ENCODE measurements around the gene EEPD1. TPM values are rescaled to one million over a fixed set of nuclear protein-coding genes. Genes with fewer than 3 reads are reported as not detected.
A peak's percentile ranks its signal among the peaks of the same experiment; 100 is the strongest.

EEPD1 gene
- total RNA-seq, 1 donor from 2014 or later, result 9.9 TPM

- peak; percentile 71 for ATAC-seq
- no peak for DNase-seq
- no peaks in the 10 kb centered on the region for H3K27me3 ChIP-seq
- no peak for TF ChIP-seq CTCF (IDR thresholded peaks at IDR 0.05)
- no peaks in the 10 kb centered on the region for H3K36me3 ChIP-seq
- intact Hi-C loops (cut with DNase I), result no loop called here
- no peaks in the 10 kb centered on the region for H3K9me3 ChIP-seq
- no peak overlapping the region for H3K4me3 ChIP-seq
- peaks cover 13% of the 10 kb centered on the region for H3K4me1 ChIP-seq
- no peak overlapping the region for H3K27ac ChIP-seq
These were observed 39.2 kb downstream of the EEPD1 start for GRCh38 chr7:36192053-36192824.

GRCh38 chr7:36192877-36193276 lies 39.8 kb downstream of the EEPD1 start:
- DNase-seq, result no peak
- no peak for TF ChIP-seq CTCF (IDR thresholded peaks at IDR 0.05)
- ATAC-seq, result no peak
- H3K4me1 ChIP-seq, result peaks cover 13% of the 10 kb centered on the region
- H3K27me3 ChIP-seq, result no peaks in the 10 kb centered on the region
- H3K9me3 ChIP-seq, result no peaks in the 10 kb centered on the region
- no peak overlapping the region for H3K27ac ChIP-seq
- H3K36me3 ChIP-seq, result no peaks in the 10 kb centered on the region
- intact Hi-C loops (cut with DNase I), result no loop called here
- H3K4me3 ChIP-seq, result no peak overlapping the region

GRCh38 chr7:36198854-36199266 lies 45.8 kb downstream of the EEPD1 start:
- Histone ChIP-seq H3K36me3 (no peaks in the 10 kb centered on the region), H3K27ac (no peak overlapping the region), H3K27me3 (no peaks in the 10 kb centered on the region), H3K9me3 (no peaks in the 10 kb centered on the region), H3K4me1 (peaks cover 16% of the 10 kb centered on the region), H3K4me3 (no peak overlapping the region)
- ATAC-seq, result peak; percentile 33
- TF ChIP-seq CTCF (IDR thresholded peaks at IDR 0.05), result no peak
- intact Hi-C loops (cut with DNase I), result no loop called here
- DNase-seq, result no peak

- Histone ChIP-seq H3K9me3 (no peaks in the 10 kb centered on the region), H3K27ac (no peak overlapping the region), H3K4me3 (no peak overlapping the region), H3K27me3 (no peaks in the 10 kb centered on the region), H3K36me3 (no peaks in the 10 kb centered on the region), H3K4me1 (peaks cover 16% of the 10 kb centered on the region)
- intact Hi-C loops (cut with DNase I), result no loop called here
- ATAC-seq (no peak), DNase-seq (no peak)
- TF ChIP-seq CTCF (IDR thresholded peaks at IDR 0.05), result no peak
These were observed 46.3 kb downstream of the EEPD1 start for GRCh38 chr7:36199329-36199728.

GRCh38 chr7:36201122-36201723 lies 48.2 kb downstream of the EEPD1 start:
- intact Hi-C loops (cut with DNase I), result no loop called here
- Histone ChIP-seq H3K4me3 (no peak overlapping the region), H3K4me1 (peaks cover 16% of the 10 kb centered on the region), H3K27ac (no peak overlapping the region), H3K27me3 (no peaks in the 10 kb centered on the region), H3K36me3 (no peaks in the 10 kb centered on the region), H3K9me3 (no peaks in the 10 kb centered on the region)
- no peak for ATAC-seq
- DNase-seq, result no peak
- TF ChIP-seq CTCF (IDR thresholded peaks at IDR 0.05), result no peak

Measured in upper lobe of right lung (tissue), 1 donor.